Measurements from ENCODE around the gene ITPK1. TPM values are rescaled to one million over a fixed set of nuclear protein-coding genes. Genes with fewer than 3 reads are reported as not detected.

The ITPK1 gene
- total RNA-seq, 3 donors from 2014 or later: 27.8 to 91.7 (median 42.9) TPM

GRCh38 chr14:92993302-92993701, 122.4 kb downstream of the ITPK1 start:
- DNase-seq (ENCODE audit: low spot score in 2 of 2): no peak
- H3K27ac ChIP-seq: no peak overlapping the region
- H3K4me3 ChIP-seq: no peak overlapping the region
- intact Hi-C loops (cut with DNase I; ENCODE audit: low total_unique reads): no loop called here
- H3K9me3 ChIP-seq: no peaks in the 10 kb centered on the region
- H3K27me3 ChIP-seq: no peaks in the 10 kb centered on the region
- H3K4me1 ChIP-seq: no peaks in the 10 kb centered on the region
- TF ChIP-seq CTCF (IDR thresholded peaks at IDR 0.05) (no peak), POLR2A (IDR thresholded peaks at IDR 0.05) (no peak), POLR2AphosphoS5 (IDR thresholded peaks at IDR 0.05) (no peak)
- no peaks in the 10 kb centered on the region for H3K36me3 ChIP-seq

GRCh38 chr14:92991536-92991935, 124.2 kb downstream of the ITPK1 start:
- Histone ChIP-seq H3K4me3 (no peak overlapping the region), H3K27me3 (no peaks in the 10 kb centered on the region), H3K27ac (no peak overlapping the region), H3K9me3 (no peaks in the 10 kb centered on the region), H3K4me1 (peaks cover 2 to 7% of the 10 kb centered on the region in 2 donors), H3K36me3 (no peaks in the 10 kb centered on the region)
- intact Hi-C loops (cut with DNase I; ENCODE audit: low total_unique reads): no loop called here
- DNase-seq (ENCODE audit: low spot score in 2 of 2): no peak
- no peak for TF ChIP-seq POLR2AphosphoS5 (IDR thresholded peaks at IDR 0.05)
- no peak for TF ChIP-seq CTCF (IDR thresholded peaks at IDR 0.05)
- no peak for TF ChIP-seq POLR2A (IDR thresholded peaks at IDR 0.05)

- Histone ChIP-seq H3K36me3 (no peaks in the 10 kb centered on the region), H3K27me3 (no peaks in the 10 kb centered on the region), H3K4me1 (peaks cover 7 to 8% of the 10 kb centered on the region in 2 donors), H3K27ac (no peak overlapping the region), H3K9me3 (no peaks in the 10 kb centered on the region), H3K4me3 (no peak overlapping the region)
- TF ChIP-seq CTCF (IDR thresholded peaks at IDR 0.05): no peak
- no peak for TF ChIP-seq POLR2AphosphoS5 (IDR thresholded peaks at IDR 0.05)
- no peak for TF ChIP-seq POLR2A (IDR thresholded peaks at IDR 0.05)
- intact Hi-C loops (cut with DNase I; ENCODE audit: low total_unique reads): no loop called here
- DNase-seq (ENCODE audit: low spot score in 2 of 2): no peak
Observed at GRCh38 chr14:92990456-92991430, 125.0 kb downstream of the ITPK1 start.

GRCh38 chr14:92988786-92989755, 126.7 kb downstream of the ITPK1 start:
- no peak overlapping the region for H3K4me3 ChIP-seq
- H3K36me3 ChIP-seq: no peaks in the 10 kb centered on the region
- no peaks in the 10 kb centered on the region for H3K27me3 ChIP-seq
- intact Hi-C loops (cut with DNase I; ENCODE audit: low total_unique reads): no loop called here
- H3K9me3 ChIP-seq: no peaks in the 10 kb centered on the region
- no peak overlapping the region for H3K27ac ChIP-seq
- no peak for DNase-seq (ENCODE audit: low spot score in 2 of 2)
- no peak for TF ChIP-seq POLR2A (IDR thresholded peaks at IDR 0.05)
- TF ChIP-seq POLR2AphosphoS5 (IDR thresholded peaks at IDR 0.05): no peak
- no peak for TF ChIP-seq CTCF (IDR thresholded peaks at IDR 0.05)
- H3K4me1 ChIP-seq: peaks cover 7 to 8% of the 10 kb centered on the region in 2 donors

All from breast epithelium (tissue), 4 donors.